ENCODE data around the gene BNC1. TPM values are rescaled to one million over a fixed set of nuclear protein-coding genes. Genes with fewer than 3 reads are reported as not detected.
A peak's percentile ranks its signal among the peaks of the same experiment; 100 is the strongest.

Gene BNC1
- total RNA-seq (10 to 100 TPM in 1 of 9 donors, under 1 TPM in 6, not detected in 2; 0.11 to 24.5 (median 0.19) TPM), polyA plus RNA-seq (under 1 TPM; 0.08 to 0.11 TPM)
- long read RNA-seq, donor 1 = 0 reads
- long read RNA-seq, donor 2 = 0 reads
- long read RNA-seq, donor 3 = 0 reads

DNA sequence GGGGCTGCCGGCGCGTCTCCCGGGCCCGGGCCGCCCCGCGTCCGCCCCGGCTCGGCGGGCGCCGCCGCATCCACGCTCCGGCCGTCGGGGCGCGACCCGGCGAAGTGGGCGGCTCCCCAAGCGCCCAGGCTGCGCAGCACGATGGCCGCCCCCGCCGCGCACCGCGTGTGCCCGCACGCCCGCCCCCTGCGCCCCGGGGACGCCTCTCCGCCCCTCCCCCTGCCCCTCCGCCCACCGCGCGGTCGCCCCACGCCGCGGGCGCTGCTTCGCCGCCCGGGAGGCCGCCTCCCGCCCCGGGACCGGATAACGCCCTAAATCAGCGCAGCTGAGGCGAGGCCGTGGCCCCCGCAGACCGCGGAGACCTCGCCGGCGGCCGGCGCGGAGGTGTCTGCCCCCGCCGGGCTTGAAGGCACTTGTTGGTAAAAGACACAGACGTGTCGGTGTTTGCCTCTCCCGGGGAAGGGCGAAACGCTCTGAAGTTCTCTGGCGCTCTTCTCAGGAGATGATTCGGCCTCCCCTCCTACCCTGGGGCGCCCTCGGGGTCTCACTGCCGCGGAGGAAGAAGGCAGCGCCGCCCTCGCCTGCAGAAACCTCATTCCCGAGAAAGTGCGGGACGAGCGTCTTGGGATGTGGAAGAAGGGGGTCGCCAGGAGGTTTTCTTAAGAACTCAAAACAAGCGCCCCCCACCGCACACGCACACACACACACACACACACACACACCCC lies at the start of gene BNC1:
Gene BNC1, minus strand, starts transcription at position 106 of the 725 bp plus-strand sequence. Its CDS starts 36 bp downstream, at position 70.
- no peak within 1 kb of the TSS for H3K27ac ChIP-seq
- ATAC-seq = no peak
- peaks cover 6 to 75% (median 46%) of the 10 kb centered on the region in 9 donors for H3K27me3 ChIP-seq
- peak within 1 kb of the TSS; percentile 42 to 64 (median 56) for H3K4me3 ChIP-seq
- no peaks in the 10 kb centered on the region for H3K36me3 ChIP-seq
- peak in 2 of 5 donors; percentile 6 to 25 for DNase-seq
- no peaks in the 10 kb centered on the region for H3K9me3 ChIP-seq
- intact Hi-C loops (cut with DNase I) = loop anchor here in 1 of 10 donors (1.0 kb wide), 1 partner anchor 16 kb away; no protein-coding TSS in a partner anchor
- 2 to 15% (median 6%) methylated on average over 23 to 93 of the region's 93 CpGs for WGBS, 4 donors
- H3K4me1 ChIP-seq = peaks cover 0 to 19% (median 6%) of the 10 kb centered on the region in 12 donors
- no peak for TF ChIP-seq POLR2A (IDR thresholded peaks at IDR 0.05)
- TF ChIP-seq CTCF (IDR thresholded peaks at IDR 0.05) = no peak

GRCh38 chr15:83327041-83327440 lies 42.6 kb upstream of the BNC1 start:
- ATAC-seq (no peak), DNase-seq (no peak)
- no peak for TF ChIP-seq CTCF (IDR thresholded peaks at IDR 0.05)
- no peak for TF ChIP-seq POLR2A (IDR thresholded peaks at IDR 0.05)
- Histone ChIP-seq H3K27me3 (no peaks in the 10 kb centered on the region), H3K27ac (no peak overlapping the region), H3K4me3 (no peak overlapping the region), H3K9me3 (no peaks in the 10 kb centered on the region), H3K36me3 (no peaks in the 10 kb centered on the region), H3K4me1 (no peaks in the 10 kb centered on the region)
- intact Hi-C loops (cut with DNase I) = no loop called here
- WGBS, 4 donors = 50 to 65% (median 59%) methylated on average over 4 of the region's 4 CpGs

DNA sequence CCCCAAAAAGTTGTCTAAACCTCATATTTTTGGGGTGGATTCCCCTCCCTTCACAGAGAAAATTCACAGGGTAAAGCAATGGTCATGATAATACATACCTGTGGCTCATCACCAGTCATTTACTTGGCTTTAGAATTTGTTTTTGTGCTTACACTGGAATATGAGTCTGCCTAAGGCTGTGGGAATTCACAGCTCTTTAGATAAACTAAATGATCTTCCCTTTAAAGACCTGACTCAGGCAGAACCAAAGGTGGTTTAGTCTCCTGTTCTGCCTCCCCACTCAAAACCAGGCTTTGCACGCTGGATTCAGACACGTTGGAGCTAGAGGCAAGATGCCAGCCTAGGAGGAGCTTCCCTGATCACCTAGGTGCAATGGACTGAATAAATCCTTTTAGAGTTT lies 40.3 kb upstream of the BNC1 start:
- no peak for DNase-seq
- no peaks in the 10 kb centered on the region for H3K36me3 ChIP-seq
- TF ChIP-seq POLR2A (IDR thresholded peaks at IDR 0.05) = no peak
- TF ChIP-seq CTCF (IDR thresholded peaks at IDR 0.05) = no peak
- intact Hi-C loops (cut with DNase I) = no loop called here
- ATAC-seq = no peak
- no peaks in the 10 kb centered on the region for H3K4me1 ChIP-seq
- H3K4me3 ChIP-seq = no peak overlapping the region
- H3K27ac ChIP-seq = no peak overlapping the region
- WGBS, 4 donors = 73 to 84% (median 76%) methylated on average over 2 of the region's 2 CpGs
- H3K9me3 ChIP-seq = no peaks in the 10 kb centered on the region
- H3K27me3 ChIP-seq = no peaks in the 10 kb centered on the region

DNA sequence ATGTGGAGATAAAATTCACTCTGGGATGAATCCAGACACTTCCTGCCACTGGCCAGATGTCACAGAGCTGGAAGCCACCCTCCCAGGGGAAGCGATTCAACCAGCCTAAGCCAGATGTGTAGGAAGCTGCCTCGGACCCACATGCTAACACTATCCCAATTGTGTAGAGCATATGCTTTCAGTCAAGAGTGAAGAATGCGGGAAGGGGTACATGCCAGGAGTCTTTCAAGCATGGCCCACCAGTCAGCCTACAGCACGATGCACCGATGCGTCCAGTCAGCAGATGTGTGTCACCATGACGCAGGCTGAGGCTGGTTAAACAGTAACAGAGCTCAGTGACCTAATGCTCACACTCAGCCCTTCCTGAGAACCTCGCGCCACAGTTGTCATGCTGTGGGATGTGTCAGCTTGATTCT lies 38.8 kb upstream of the BNC1 start:
- intact Hi-C loops (cut with DNase I) = no loop called here
- no peak for TF ChIP-seq CTCF (IDR thresholded peaks at IDR 0.05)
- no peak for TF ChIP-seq POLR2A (IDR thresholded peaks at IDR 0.05)
- WGBS, 4 donors = 50 to 67% (median 62%) methylated on average over 7 to 9 of the region's 9 CpGs
- H3K36me3 ChIP-seq = no peaks in the 10 kb centered on the region
- no peaks in the 10 kb centered on the region for H3K27me3 ChIP-seq
- no peak overlapping the region for H3K27ac ChIP-seq
- DNase-seq (peak in 2 of 5 donors; percentile 13 to 39), ATAC-seq (peak in 2 of 4 donors; percentile 68 to 69)
- H3K4me1 ChIP-seq = no peaks in the 10 kb centered on the region
- no peaks in the 10 kb centered on the region for H3K9me3 ChIP-seq
- H3K4me3 ChIP-seq = no peak overlapping the region

Data from heart left ventricle (tissue), 16 donors.